HepG2 (cell line): Measurements from ENCODE around the gene GNL2. TPM values are rescaled to one million over a fixed set of nuclear protein-coding genes. Genes with fewer than 3 reads are reported as not detected.
"Not testable (repeated sequence)": the region's sequence is repeated elsewhere in the genome, so short reads cannot be mapped to it uniquely, and the experiment has no call there.

Experiments
- ATAC-seq: fragments of 200-7000 bp; cut with Tn5 transposase; 3 replicates; pipeline ENCODE4 v1.9.1; 2020; ENCODE audit warnings: mild to moderate bottlenecking, moderate library complexity
- BruUV-seq: library from RNA; stranded (reverse); fragments of 400-500 nt; replicated peaks from 2 replicates; lab custom pipeline; 2021; lab: Mats Ljungman, UMichigan
- CTCF ChIA-PET: fragments of 300-600 bp; formaldehyde crosslinking; extraction: SDS; loops from one replicate; lab custom pipeline; 2021; ENCODE audit warnings: low total read pairs, inconsistent platforms, low intra/inter-chr PET ratio; lab: Yijun Ruan, JAX
- POLR2A ChIA-PET: fragments of 350-600 bp; sonication (Branson Sonifier 250); formaldehyde crosslinking; loops from one replicate; lab custom pipeline; 2020; ENCODE audit warnings: antibody characterized with exemption, inconsistent platforms; lab: Yijun Ruan, JAX
- DNase-seq: peaks from one replicate; pipeline ENCODE4 v3.0.0-alpha.2; 2015; ENCODE audit warnings: low spot score
- FAIRE-seq: peaks from 3 replicates; lab custom pipeline; 2011; peaks lifted over from hg19 to GRCh38; lab: Jason Lieb, UNC
- H2AFZ ChIP-seq: one replicate; pipeline ENCODE4 v1.6.1; 2011; ENCODE audit warnings: low read length, inconsistent platforms
- H3K27ac ChIP-seq: fragments of 300-600 bp; 3 replicates; pipeline ENCODE4 v1.8.0; 2011; ENCODE audit warnings: mixed run types, mild to moderate bottlenecking, mixed read lengths, low read length, inconsistent platforms; ENCODE audit not compliant: insufficient read depth; ENCODE audit errors: extremely low read length
- H3K27me3 ChIP-seq, 2 experiments: fragments of 200-600 bp in 1 of 2; 2 replicates in 1 of 2; 3 replicates in 1 of 2; pipeline versions ENCODE4 v1.6.0 to v1.8.0; 2011; ENCODE audit warnings: low read length in 2 of 2, mild to moderate bottlenecking in 2 of 2, moderate library complexity in 2 of 2, inconsistent platforms in 1 of 2; ENCODE audit not compliant: insufficient read depth in 2 of 2, control insufficient read depth in 1 of 2
- H3K36me3 ChIP-seq, 2 experiments: fragments of 200-600 bp in 1 of 2; replicated peaks in 1 of 2; 2 replicates in 1 of 2; 3 replicates in 1 of 2; pipeline versions ENCODE4 v1.5.1 to v1.8.0; 2011; ENCODE audit warnings: low read length in 2 of 2, inconsistent platforms in 1 of 2; ENCODE audit not compliant: insufficient read depth in 2 of 2, control insufficient read depth in 1 of 2
- H3K4me1 ChIP-seq: 2 replicates; pipeline ENCODE4 v1.5.1; 2012; ENCODE audit warnings: low read length, inconsistent platforms; ENCODE audit not compliant: insufficient read depth
- H3K4me2 ChIP-seq: 2 replicates; pipeline ENCODE4 v1.6.0; 2011; ENCODE audit warnings: low read depth, low read length, inconsistent platforms
- H3K4me3 ChIP-seq, 3 experiments: fragments of 200-600 bp in 1 of 3; sonication (generic), shearing (Covaris generic) in 1 of 3; replicated peaks in 1 of 3; 2 replicates each; pipeline ENCODE4 v1.5.1; 2011 to 2016; ENCODE audit warnings: low read length in 3 of 3, inconsistent platforms in 2 of 3, low read depth in 2 of 3, mild to moderate bottlenecking in 2 of 3, control low read depth in 1 of 3, mixed read lengths in 1 of 3; ENCODE audit not compliant: insufficient read depth in 1 of 3
- H3K79me2 ChIP-seq: one replicate; pipeline ENCODE4 v1.6.1; 2011; ENCODE audit warnings: low read length, inconsistent platforms; ENCODE audit not compliant: insufficient read depth
- H3K9ac ChIP-seq: 2 replicates; pipeline ENCODE4 v1.6.0; 2011; ENCODE audit warnings: mild to moderate bottlenecking, low read depth, low read length, inconsistent platforms; ENCODE audit not compliant: insufficient read depth
- H3K9me3 ChIP-seq: 2 replicates; pipeline ENCODE4 v1.5.1; 2012; ENCODE audit warnings: mild to moderate bottlenecking, low read length
- H4K20me1 ChIP-seq: 2 replicates; pipeline ENCODE4 v1.6.0; 2011; ENCODE audit warnings: inconsistent platforms, mild to moderate bottlenecking, low read length, moderate library complexity; ENCODE audit not compliant: insufficient read depth
- AHR ChIP-seq: IDR thresholded peaks from 2 replicates; pipeline ENCODE4 v1.6.1; 2018; ENCODE audit warnings: missing genetic modification reagents, missing compliant biosample characterization
- FOSL2 ChIP-seq: sonication (generic); formaldehyde crosslinking; IDR thresholded peaks from 2 replicates; pipeline ENCODE4 v1.4.0; 2020; ENCODE audit warnings: missing genetic modification reagents
- NR2F1 ChIP-seq, 2 experiments: fragments of 450-650 bp in 1 of 2; formaldehyde crosslinking in 1 of 2; IDR thresholded peaks; 2 replicates each; pipeline versions ENCODE4 v1.5.0 to v1.6.1; 2016 to 2020; ENCODE audit warnings: mild to moderate bottlenecking in 1 of 2, missing compliant biosample characterization in 1 of 2, missing genetic modification reagents in 1 of 2, moderate library complexity in 1 of 2
- NR2F6 ChIP-seq, 2 experiments: IDR thresholded peaks; 2 replicates each; pipeline ENCODE4 v1.6.1; 2016; ENCODE audit warnings: antibody characterized with exemption in 1 of 2, mild to moderate bottlenecking in 1 of 2
- RARA ChIP-seq: IDR thresholded peaks from 2 replicates; pipeline ENCODE4 v1.6.1; 2016; ENCODE audit warnings: missing genetic modification reagents, missing compliant biosample characterization
- SAP130 ChIP-seq: IDR thresholded peaks from 2 replicates; pipeline ENCODE4 v1.6.1; 2016; ENCODE audit warnings: low read depth
- WIZ ChIP-seq: sonication (generic); formaldehyde crosslinking; IDR thresholded peaks from 2 replicates; pipeline ENCODE4 v1.5.1; 2020; ENCODE audit warnings: mild to moderate bottlenecking, missing genetic modification reagents
- ZMYM2 ChIP-seq: sonication (generic); formaldehyde crosslinking; IDR thresholded peaks from 2 replicates; pipeline ENCODE4 v1.8.0; 2022; ENCODE audit warnings: mild to moderate bottlenecking, missing genetic modification reagents
- WGBS: methylation state at CpG from one replicate; pipeline ENCODE4 v1.1.6; 2017; ENCODE audit warnings: low lambda C conversion rate; 5-methylcytosine and 5-hydroxymethylcytosine counted together
- in situ Hi-C: cut with HindIII; loops from 2 replicates; pipeline ENCODE4 v1.10.0; 2017; ENCODE audit warnings: low pct_unique_long_range_greater_than_20kb; ENCODE audit not compliant: extremely low pct_ligation_motif_present
- intact Hi-C: fragments of 100-400 bp; cut with micrococcal nuclease; formaldehyde crosslinking; loops from one replicate; pipeline ENCODE4 v1.10.0; 2022; ENCODE audit not compliant: unreplicated experiment
- polyA plus RNA-seq, 8 experiments: library from polyadenylated mRNA; depleted of rRNA in 3 of 8; stranded (reverse) in 7 of 8; unstranded in 1 of 8; fragments of >200 nt; fragmentation: Illumina TruSeq in 4 of 8; extraction: Trizol in 4 of 8; gene quantifications; 2 replicates each; pipeline versions ENCODE4 v1.2.1 to v1.2.3, GENCODE V29; 2011 to 2016; ENCODE audit warnings: low read depth in 4 of 8, missing spikeins in 1 of 8, mixed read lengths in 1 of 8; ENCODE audit not compliant: insufficient read depth in 1 of 8
- total RNA-seq, 5 experiments: library from RNA; depleted of rRNA; stranded (reverse); fragments of >200 nt; fragmentation: Illumina TruSeq; extraction: Trizol; gene quantifications; 2 replicates each; pipeline ENCODE4 v1.2.3, GENCODE V29; 2016; ENCODE audit warnings: low read depth in 1 of 5

The GNL2 gene
- total and polyA plus RNA-seq, 2 of the 13 experiments (the other 11 are each of a cell fraction or from before 2014, with no cell fraction given) = 32.1 to 72.1 TPM

DNA sequence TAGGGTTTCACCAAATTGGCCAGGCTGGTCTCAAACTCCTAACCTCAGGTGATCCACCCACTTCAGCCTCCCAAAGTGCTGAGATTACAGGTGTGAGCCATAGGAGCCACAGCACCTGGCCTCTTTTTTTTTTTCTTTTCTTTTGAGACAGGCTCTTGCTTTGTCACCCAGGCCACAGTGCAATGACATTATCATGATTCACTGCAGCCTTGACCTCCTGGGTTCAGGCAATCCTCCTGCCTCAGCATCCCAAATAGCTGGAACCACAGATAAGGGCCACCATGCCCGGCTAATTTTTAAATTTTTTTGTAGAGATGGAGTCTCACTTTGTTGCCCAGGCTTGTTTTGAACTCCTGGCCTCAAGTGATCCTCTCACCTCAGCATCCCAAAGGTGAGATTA lies 65.8 kb downstream of the GNL2 start:
- H2AFZ ChIP-seq; H3K36me3 ChIP-seq; H3K9me3 ChIP-seq; in situ Hi-C loops; TF ChIP-seq NR2F6 (CRISPR knock-in tag; IDR thresholded peaks at IDR 0.05): not testable (repeated sequence)
- DNase-seq = peak; percentile 40
- TF ChIP-seq NR2F1 (CRISPR knock-in tag; IDR thresholded peaks at IDR 0.05) = 0 out of 4 replicates have a peak, but pooled peaks of 1 of the 2 experiments have one; percentile 37
- TF ChIP-seq FOSL2 (CRISPR knock-in tag) = peak; percentile 73
- peak; percentile 52 for TF ChIP-seq RARA (CRISPR knock-in tag)
- TF ChIP-seq SAP130 (CRISPR knock-in tag) = 0 out of 2 replicates have a peak, but pooled peaks have one; percentile 9
- peak; percentile 46; the same call in 1 of the 2 replicates for TF ChIP-seq NR2F6 (IDR thresholded peaks at IDR 0.05)
- peak; percentile 23; the same call in 1 of the 2 replicates for TF ChIP-seq ZMYM2 (CRISPR knock-in tag)
- TF ChIP-seq, all 625 proteins: peak for 6; not testable (repeated sequence) for 619
- POLR2A ChIA-PET = interaction anchor here (6.1 kb wide), 1 partner anchor 15 kb away, joined by 52 read pairs; the partner anchor contains the start of gene MEAF6
- peaks cover 46% of the 10 kb centered on the region for H3K4me1 ChIP-seq
- FAIRE-seq, H3K27me3 ChIP-seq, H3K79me2 ChIP-seq, H3K4me2 ChIP-seq, H3K9ac ChIP-seq, ATAC-seq, BruUV-seq, intact Hi-C loops, CTCF ChIA-PET, H3K4me3 ChIP-seq, H3K27ac ChIP-seq, H4K20me1 ChIP-seq: not testable (repeated sequence)
- 0% methylated on average over 1 of the region's 1 CpG for WGBS

- no peaks in the 10 kb centered on the region for H3K79me2 ChIP-seq
- ChIA-PET POLR2A (no interaction called here), CTCF (no interaction called here)
- intact Hi-C loops = no loop called here
- H3K9ac ChIP-seq = no peak overlapping the region
- H3K4me3 ChIP-seq = no peak overlapping the region
- H3K4me2 ChIP-seq = 0 out of 2 replicates have a peak overlapping the region, but pooled peaks have one; percentile 1
- ATAC-seq (no peak), DNase-seq (no peak), FAIRE-seq (no peak)
- no TSS peak for BruUV-seq
- in situ Hi-C loops = no loop called here
- H2AFZ ChIP-seq = no peak overlapping the region
- H3K36me3 ChIP-seq = no peaks in the 10 kb centered on the region
- peaks cover 11% of the 10 kb centered on the region for H3K4me1 ChIP-seq
- H3K27me3 ChIP-seq = no peaks in the 10 kb centered on the region
- TF ChIP-seq AHR (CRISPR knock-in tag) = no peak
- no peak for TF ChIP-seq WIZ (CRISPR knock-in tag)
- no peak overlapping the region for H3K27ac ChIP-seq
- no peaks in the 10 kb centered on the region for H3K9me3 ChIP-seq
- no peaks in the 10 kb centered on the region for H4K20me1 ChIP-seq
Observed at GRCh38 chr1:37519613-37520012, 76.1 kb downstream of the GNL2 start.
